ENCODE data around the gene SPAG16.
"Not testable (repeated sequence)": the region's sequence is repeated elsewhere in the genome, so short reads cannot be mapped to it uniquely, and the experiment has no call there.

Gene SPAG16

DNA sequence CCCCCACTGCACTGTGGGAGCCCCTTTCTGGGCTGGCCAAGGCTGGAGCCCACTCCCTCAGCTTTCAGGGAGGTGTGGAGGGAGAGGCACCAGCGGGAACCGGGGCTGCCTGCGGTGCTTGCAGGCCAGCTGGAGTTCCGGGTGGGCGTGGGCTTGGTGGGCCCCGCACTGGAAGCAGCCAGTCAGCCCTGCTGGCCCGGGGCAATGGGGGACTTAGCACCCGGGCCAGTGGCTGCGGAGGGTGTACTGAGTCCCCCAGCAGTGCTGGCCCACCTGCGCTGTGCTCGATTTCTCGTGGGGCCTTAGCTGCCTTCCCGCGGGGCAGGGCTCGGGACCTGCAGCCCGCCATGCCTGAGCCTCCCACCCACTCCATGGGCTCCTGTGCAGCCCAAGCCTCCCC is 434.1 kb downstream of the SPAG16 start:
- not testable (repeated sequence) for DNase-seq

DNA sequence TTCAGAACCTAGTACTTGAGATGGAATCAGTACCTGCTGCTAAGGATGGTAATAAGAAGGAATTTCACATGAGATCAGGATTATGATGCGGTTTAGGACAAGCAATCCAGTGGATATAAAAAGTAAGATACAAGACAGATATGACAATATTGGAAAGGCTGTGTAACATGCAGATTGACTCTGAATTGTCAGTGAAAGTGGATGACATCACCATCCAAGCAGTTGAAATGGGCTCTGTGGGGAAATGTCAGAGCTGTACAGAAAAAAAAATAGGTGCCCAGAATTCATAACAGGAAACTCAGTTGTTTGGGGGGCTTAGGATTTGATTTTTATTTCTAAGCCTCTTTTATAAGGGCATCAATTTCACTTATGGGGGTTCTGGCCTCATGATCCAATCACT is 438.3 kb downstream of the SPAG16 start:
- no peak for DNase-seq

DNA sequence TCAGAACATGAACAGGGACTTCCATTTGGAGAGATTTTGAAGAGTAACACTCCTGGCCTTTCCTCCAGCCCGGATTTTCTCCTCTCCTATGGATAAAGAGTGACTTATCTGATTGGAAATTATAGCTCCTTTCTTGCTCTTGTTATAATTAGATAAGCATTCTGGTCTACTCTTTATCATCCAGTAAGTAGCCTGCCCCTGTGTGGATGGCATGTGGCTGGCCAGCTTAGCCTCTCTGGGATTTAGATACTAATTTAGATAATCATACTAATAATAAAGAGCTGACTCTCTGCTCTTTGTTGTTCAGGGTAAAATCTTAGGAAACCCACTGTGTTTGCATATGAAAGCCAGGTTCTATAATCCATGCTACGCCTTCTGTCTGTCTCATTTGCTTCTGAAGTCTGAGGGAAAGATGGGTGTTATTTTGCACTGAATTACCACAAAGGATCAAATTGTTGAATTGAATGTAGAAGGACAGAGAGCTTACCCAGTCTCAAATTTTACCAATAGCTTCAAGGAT is 438.8 kb downstream of the SPAG16 start:
- no peak for DNase-seq

- no peak for DNase-seq
These were observed 439.4 kb downstream of the SPAG16 start for GRCh38 chr2:213723707-213724106.

GRCh38 chr2:213726101-213726500 is 441.8 kb downstream of the SPAG16 start:
- no peak for DNase-seq

- no peak for DNase-seq
These were observed 449.6 kb downstream of the SPAG16 start for GRCh38 chr2:213733893-213734292.

- no peak for DNase-seq
These were observed 456.2 kb downstream of the SPAG16 start for GRCh38 chr2:213740453-213740852.

GRCh38 chr2:213751446-213751845 is 467.2 kb downstream of the SPAG16 start:
- DNase-seq, result no peak

GRCh38 chr2:213752575-213752974 is 468.3 kb downstream of the SPAG16 start:
- DNase-seq, result no peak

GRCh38 chr2:213757525-213757924 is 473.3 kb downstream of the SPAG16 start:
- no peak for DNase-seq

DNA sequence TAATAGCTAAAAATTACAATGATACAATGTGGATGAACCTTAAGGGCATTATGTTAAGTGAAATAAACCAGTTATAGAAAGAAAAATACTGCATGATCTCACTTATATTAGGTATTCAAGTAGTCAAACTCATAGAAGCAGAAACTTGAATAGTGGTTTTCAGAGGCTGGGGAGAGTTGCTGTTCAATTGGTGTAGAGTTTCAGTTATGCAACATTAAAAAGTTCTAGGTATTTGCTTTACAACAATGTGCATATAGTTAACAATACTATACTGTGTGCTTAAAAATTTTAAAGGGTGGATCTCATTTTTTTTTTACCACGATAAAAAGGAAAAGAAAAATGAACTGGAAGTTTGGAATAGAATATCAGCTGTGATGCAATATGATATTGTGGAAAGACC is 479.1 kb downstream of the SPAG16 start:
- no peak for DNase-seq

DNA sequence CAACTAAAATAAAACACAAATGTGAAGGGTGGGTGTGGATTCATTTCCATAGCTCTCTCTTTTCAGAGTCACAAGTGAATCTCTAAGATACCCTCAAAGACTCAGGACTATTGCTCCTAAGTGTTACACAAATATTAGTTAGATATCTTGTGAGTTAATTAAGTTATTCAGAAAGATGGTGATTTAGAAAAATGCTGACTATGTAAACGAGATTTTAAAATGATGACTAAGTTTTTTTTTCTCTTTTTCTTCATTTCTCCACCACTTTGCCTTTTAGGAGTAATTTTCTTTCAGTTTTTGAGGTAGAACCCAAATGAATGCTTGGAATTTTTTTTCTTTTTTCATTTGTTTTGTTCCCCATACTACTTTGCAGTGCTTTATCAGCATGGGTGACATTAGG is 479.7 kb downstream of the SPAG16 start:
- DNase-seq, result no peak

DNA sequence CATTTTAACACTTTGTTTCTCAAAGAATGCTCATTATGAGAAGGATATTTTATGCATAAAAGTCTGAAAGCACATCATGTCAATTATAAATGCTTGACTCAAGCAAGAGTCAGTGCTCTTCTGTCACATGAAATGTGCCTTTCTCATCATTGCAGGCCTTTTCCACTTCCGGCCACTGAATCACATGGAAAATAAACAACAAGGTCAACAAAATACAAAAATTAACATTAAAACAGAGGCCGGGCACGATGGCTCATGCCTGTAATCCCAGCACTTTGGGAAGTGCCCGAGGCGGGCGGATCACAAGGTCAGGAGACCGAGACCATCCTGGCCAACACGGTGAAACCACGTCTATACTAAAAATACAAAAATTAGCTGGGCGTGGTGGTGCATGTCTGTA is 480.6 kb downstream of the SPAG16 start:
- DNase-seq, result no peak

DNA sequence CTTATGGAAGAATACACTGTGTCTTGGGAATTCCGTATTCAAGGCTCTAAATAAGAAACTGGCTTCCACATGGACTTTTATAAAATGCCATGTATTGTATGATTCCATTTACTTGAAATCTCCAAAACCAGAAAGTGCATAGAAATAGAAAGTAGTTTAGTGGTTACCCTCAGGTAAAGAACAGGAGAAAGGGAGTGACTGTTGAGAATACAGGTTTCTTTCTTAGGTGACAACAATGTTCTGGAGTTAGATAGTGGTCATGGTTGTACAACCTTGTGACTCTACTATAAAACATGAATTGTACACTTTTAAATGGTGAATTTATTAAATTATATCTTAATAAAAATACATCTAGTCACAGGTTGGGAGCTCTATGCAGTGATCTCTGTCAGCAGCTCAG is 481.8 kb downstream of the SPAG16 start:
- DNase-seq, result no peak

DNA sequence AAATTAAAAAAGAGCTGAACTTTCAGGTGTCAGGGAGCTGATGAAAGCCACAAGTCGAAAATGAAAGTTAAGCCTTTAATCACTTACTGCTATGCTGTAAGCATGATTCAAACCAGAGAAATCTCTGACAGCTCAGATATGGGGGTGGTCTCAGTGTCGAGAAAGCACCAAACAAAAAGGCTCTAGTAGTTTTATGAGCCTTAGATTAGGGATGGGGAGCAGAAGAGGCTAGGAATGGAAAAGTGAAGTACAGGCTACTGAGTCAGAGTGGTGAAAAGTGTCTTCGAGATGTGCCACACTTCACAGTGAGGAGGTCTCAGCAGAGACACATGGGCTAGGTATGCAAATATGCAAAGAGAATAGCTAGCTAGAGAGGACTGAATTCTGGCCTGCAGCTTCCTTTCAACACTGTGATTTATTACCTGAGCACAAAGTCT is 482.2 kb downstream of the SPAG16 start:
- no peak for DNase-seq

- no peak for DNase-seq
These were observed 503.6 kb downstream of the SPAG16 start for GRCh38 chr2:213787869-213788268.

GRCh38 chr2:213789940-213790339 is 505.7 kb downstream of the SPAG16 start:
- no peak for DNase-seq

DNA sequence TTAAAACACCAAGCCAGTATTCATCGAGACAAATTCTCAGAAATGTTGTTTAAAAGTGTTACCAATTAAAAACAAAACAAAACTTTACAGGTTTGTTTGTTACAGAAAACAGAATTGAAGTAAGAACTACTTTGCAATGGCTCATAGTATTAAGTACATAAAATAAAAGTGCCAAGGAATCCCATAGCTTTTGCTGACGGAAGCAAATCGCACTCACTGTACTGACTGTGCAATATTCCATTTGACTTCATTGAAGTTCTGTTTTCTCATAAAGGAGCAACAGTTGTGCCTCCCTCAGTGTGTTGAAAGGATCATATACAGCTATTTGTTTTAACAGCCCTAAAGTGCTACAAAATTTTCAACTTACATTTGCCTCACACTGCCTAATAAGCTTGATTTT is 507.8 kb downstream of the SPAG16 start:
- no peak for DNase-seq

DNA sequence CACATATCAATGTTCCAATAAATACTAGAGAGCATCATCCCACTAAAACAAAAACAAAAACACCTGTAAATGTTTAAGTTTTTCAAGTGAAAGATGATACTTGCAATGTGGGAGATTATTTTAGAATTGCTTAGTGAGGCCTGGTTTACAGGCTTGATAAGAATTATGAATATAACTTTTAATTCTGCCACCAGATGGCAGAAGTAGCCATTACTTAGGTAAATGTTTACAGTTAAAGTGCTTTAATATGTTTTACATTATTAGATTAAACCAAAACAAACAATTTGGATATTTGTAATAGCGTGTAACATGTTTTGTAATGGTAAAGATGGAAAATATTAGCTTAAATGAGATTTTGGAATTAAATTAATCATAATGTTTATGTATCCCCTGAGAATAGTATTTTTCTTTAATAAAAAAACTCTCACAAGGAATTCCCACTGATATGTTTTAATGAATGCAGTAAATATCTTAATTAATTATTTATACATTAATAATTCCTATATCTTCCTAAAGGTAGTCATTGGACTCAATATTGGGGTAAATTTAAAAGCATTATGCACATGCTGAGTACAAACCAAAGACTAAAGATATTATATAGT is 522.0 kb downstream of the SPAG16 start:
- peak; percentile 54 for DNase-seq

DNA sequence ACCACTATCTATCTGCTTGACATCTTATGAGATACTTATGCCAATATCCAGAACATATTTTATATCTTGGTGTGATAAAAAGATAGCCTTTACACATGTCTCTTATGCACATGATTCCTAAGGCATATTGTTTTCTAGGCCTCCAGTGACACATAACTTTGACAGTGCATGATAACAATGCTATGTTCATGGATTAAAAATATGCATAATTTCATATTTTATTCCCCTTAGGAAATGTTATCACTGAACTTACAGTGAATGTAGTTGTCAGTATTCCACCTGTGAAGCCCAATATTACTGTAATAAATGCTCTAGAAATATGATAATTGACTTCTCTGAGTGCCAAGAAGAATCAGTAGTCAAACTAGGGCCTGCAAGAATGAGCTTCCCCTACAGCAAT is 532.3 kb downstream of the SPAG16 start:
- DNase-seq, result no peak

DNA sequence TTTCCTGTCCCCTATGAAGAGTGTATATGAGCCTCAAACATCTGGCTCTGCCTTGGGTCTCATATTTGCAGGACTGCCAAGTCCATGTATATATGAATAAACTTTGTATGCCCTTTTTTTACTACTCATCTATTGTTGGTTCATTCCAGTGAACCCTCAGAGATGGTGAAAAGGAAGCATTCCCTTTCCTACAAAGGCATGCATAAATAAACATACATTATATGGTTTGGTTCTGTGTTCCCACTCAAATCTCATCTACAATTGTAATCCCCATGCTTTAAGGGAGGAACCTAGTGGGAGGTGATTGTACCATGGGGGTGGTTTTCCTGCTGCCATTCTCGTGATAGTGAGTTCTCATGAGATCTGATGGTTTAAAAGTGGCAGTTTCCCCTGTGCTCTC is 534.2 kb downstream of the SPAG16 start:
- no peak for DNase-seq

GRCh38 chr2:213834331-213834730 is 550.1 kb downstream of the SPAG16 start:
- peak; percentile 2 for DNase-seq

GRCh38 chr2:213834746-213835145 is 550.5 kb downstream of the SPAG16 start:
- DNase-seq, result no peak

GRCh38 chr2:213846856-213847255 is 562.6 kb downstream of the SPAG16 start:
- DNase-seq, result peak; percentile 21

GRCh38 chr2:213847316-213847715 is 563.1 kb downstream of the SPAG16 start:
- no peak for DNase-seq
